ENCODE data around the gene DIPK1B. TPM values are rescaled to one million over a fixed set of nuclear protein-coding genes. Genes with fewer than 3 reads are reported as not detected.
A peak's percentile ranks its signal among the peaks of the same experiment; 100 is the strongest.

Gene DIPK1B
- polyA plus RNA-seq, 1 of the 3 experiments (the other 2 are of a cell fraction): 24.5 TPM

GRCh38 chr9:136686534-136686793 is 25.9 kb upstream of the DIPK1B start:
- peak overlapping the region; percentile 79; the same call in 1 of the 2 replicates for H2AFZ ChIP-seq (ENCODE audit: low read depth)
- POLR2A ChIA-PET: interaction anchor here (1.2 kb wide), 1 partner anchor 10 kb away, joined by 3 read pairs; no protein-coding TSS in a partner anchor
- peak overlapping the region in 1 of 2 experiments; percentile 55; a peak in 1 of 4 replicates for H3K27ac ChIP-seq (ENCODE audit: low read depth in 2 of 2, low read length in 1 of 2)

GRCh38 chr9:136686794-136687711 is 25.3 kb upstream of the DIPK1B start, which contains the start of gene AGPAT2:
TSS of gene AGPAT2 (minus strand) at chr9:136687457. CDS start at chr9:136687357, 100 bp downstream.
- Histone ChIP-seq H3K9ac (peak within 1 kb of the TSS; percentile 71), H3K27me3 (ENCODE audit: insufficient read depth) (no peaks in the 10 kb centered on the region)

More at GRCh38 chr9:136686534-136686793, 25.9 kb upstream of the DIPK1B start:
- CTCF ChIA-PET: interaction anchor here (0.7 to 8.5 kb wide), 9 partner anchors 9 to 198 kb away, joined by 3 to 90 read pairs (median 3); no protein-coding TSS in a partner anchor
- no peaks in the 10 kb centered on the region for H3K27me3 ChIP-seq (ENCODE audit: insufficient read depth)
- H3K9me3 ChIP-seq: no peaks in the 10 kb centered on the region
- H3K36me3 ChIP-seq (replicated peaks in 1 of 2; ENCODE audit: control insufficient read depth in 1 of 2, insufficient read depth in 2 of 2, low read length in 1 of 2): no peaks in the 10 kb centered on the region
- H4K20me1 ChIP-seq (ENCODE audit: insufficient read depth): peaks cover 7% of the 10 kb centered on the region; the same call in 1 of the 2 replicates
- peaks cover 4 to 19% of the 10 kb centered on the region in 2 experiments; a peak in 2 of 4 replicates for H3K4me1 ChIP-seq (ENCODE audit: control insufficient read depth in 1 of 2, insufficient read depth in 2 of 2, low read depth in 1 of 2, low read length in 1 of 2)
- H3K79me2 ChIP-seq (ENCODE audit: insufficient read depth): peaks cover 21% of the 10 kb centered on the region
- no peak for DNase-seq
- no peaks in the 10 kb centered on the region for H3F3A ChIP-seq (replicated peaks; ENCODE audit: insufficient read depth)
- H3K9ac ChIP-seq: peak overlapping the region; percentile 71
- TF ChIP-seq, protein P1, sequence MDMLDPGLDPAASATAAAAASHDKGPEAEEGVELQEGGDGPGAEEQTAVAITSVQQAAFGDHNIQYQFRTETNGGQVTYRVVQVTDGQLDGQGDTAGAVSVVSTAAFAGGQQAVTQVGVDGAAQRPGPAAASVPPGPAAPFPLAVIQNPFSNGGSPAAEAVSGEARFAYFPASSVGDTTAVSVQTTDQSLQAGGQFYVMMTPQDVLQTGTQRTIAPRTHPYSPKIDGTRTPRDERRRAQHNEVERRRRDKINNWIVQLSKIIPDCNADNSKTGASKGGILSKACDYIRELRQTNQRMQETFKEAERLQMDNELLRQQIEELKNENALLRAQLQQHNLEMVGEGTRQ (IDR thresholded peaks at IDR 0.05; ENCODE audit: borderline replicate concordance, low read depth, low read length): no peak
- TF ChIP-seq, protein P2, sequence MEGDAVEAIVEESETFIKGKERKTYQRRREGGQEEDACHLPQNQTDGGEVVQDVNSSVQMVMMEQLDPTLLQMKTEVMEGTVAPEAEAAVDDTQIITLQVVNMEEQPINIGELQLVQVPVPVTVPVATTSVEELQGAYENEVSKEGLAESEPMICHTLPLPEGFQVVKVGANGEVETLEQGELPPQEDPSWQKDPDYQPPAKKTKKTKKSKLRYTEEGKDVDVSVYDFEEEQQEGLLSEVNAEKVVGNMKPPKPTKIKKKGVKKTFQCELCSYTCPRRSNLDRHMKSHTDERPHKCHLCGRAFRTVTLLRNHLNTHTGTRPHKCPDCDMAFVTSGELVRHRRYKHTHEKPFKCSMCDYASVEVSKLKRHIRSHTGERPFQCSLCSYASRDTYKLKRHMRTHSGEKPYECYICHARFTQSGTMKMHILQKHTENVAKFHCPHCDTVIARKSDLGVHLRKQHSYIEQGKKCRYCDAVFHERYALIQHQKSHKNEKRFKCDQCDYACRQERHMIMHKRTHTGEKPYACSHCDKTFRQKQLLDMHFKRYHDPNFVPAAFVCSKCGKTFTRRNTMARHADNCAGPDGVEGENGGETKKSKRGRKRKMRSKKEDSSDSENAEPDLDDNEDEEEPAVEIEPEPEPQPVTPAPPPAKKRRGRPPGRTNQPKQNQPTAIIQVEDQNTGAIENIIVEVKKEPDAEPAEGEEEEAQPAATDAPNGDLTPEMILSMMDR (IDR thresholded peaks at IDR 0.05): 0 out of 2 replicates have a peak, but pooled peaks have one; percentile 2
- peak overlapping the region; percentile 100 for H3K4me2 ChIP-seq
- WGBS (ENCODE audit: low lambda C conversion rate): 26% methylated on average over 7 of the region's 20 CpGs
- peak overlapping the region; percentile 72 to 78 for H3K4me3 ChIP-seq (ENCODE audit: low read depth in 2 of 2, low read length in 1 of 2)
- no peaks in the 10 kb centered on the region for H3K9me2 ChIP-seq

More at GRCh38 chr9:136686794-136687711, 25.3 kb upstream of the DIPK1B start, which contains the start of gene AGPAT2:
- peaks cover 7% of the 10 kb centered on the region; the same call in 1 of the 2 replicates for H4K20me1 ChIP-seq (ENCODE audit: insufficient read depth)
- H3K9me2 ChIP-seq: no peaks in the 10 kb centered on the region
- peak; percentile 48 for TF ChIP-seq ELF1 (IDR thresholded peaks at IDR 0.05)
- TF ChIP-seq GABPA (IDR thresholded peaks at IDR 0.05; ENCODE audit: low read depth): peak; percentile 49; the same call in 1 of the 2 replicates
- TF ChIP-seq REST (IDR thresholded peaks at IDR 0.05; ENCODE audit: low read depth, low read length): no peak
- peak; percentile 55; the same call in 1 of the 2 replicates for TF ChIP-seq MAX (IDR thresholded peaks at IDR 0.05; ENCODE audit: low read depth)
- ChIA-PET POLR2A (interaction anchor here (1.1 to 1.6 kb wide), 3 partner anchors 11 to 26 kb away, joined by 3 to 5 read pairs (median 5); no protein-coding TSS in a partner anchor), CTCF (interaction anchor here (0.7 to 8.5 kb wide), 9 partner anchors 8 to 199 kb away, joined by 3 to 90 read pairs (median 3); no protein-coding TSS in a partner anchor)
- peak within 1 kb of the TSS in 1 of 2 experiments; percentile 55; a peak in 1 of 4 replicates for H3K27ac ChIP-seq (ENCODE audit: low read depth in 2 of 2, low read length in 1 of 2)
- H3K4me1 ChIP-seq (ENCODE audit: control insufficient read depth in 1 of 2, insufficient read depth in 2 of 2, low read depth in 1 of 2, low read length in 1 of 2): peaks cover 4 to 19% of the 10 kb centered on the region in 2 experiments; a peak in 2 of 4 replicates
- H3K4me3 ChIP-seq (ENCODE audit: low read depth in 2 of 2, low read length in 1 of 2): peak within 1 kb of the TSS; percentile 72 to 78
- no peaks in the 10 kb centered on the region for H3F3A ChIP-seq (replicated peaks; ENCODE audit: insufficient read depth)
- no peaks in the 10 kb centered on the region for H3K36me3 ChIP-seq (replicated peaks in 1 of 2; ENCODE audit: control insufficient read depth in 1 of 2, insufficient read depth in 2 of 2, low read length in 1 of 2)
- H2AFZ ChIP-seq (ENCODE audit: low read depth): peak within 1 kb of the TSS; percentile 79; the same call in 1 of the 2 replicates
- DNase-seq: peak; percentile 98
- H3K79me2 ChIP-seq (ENCODE audit: insufficient read depth): peaks cover 16% of the 10 kb centered on the region
- H3K9me3 ChIP-seq: no peaks in the 10 kb centered on the region
- peak within 1 kb of the TSS; percentile 100 for H3K4me2 ChIP-seq
- WGBS (ENCODE audit: low lambda C conversion rate): 2% methylated on average over 34 of the region's 106 CpGs

All from SK-N-SH (cell line).